ENCODE results near the gene RGR.
"Not testable (repeated sequence)": the region's sequence is repeated elsewhere in the genome, so short reads cannot be mapped to it uniquely, and the experiment has no call there.

The RGR gene

DNA sequence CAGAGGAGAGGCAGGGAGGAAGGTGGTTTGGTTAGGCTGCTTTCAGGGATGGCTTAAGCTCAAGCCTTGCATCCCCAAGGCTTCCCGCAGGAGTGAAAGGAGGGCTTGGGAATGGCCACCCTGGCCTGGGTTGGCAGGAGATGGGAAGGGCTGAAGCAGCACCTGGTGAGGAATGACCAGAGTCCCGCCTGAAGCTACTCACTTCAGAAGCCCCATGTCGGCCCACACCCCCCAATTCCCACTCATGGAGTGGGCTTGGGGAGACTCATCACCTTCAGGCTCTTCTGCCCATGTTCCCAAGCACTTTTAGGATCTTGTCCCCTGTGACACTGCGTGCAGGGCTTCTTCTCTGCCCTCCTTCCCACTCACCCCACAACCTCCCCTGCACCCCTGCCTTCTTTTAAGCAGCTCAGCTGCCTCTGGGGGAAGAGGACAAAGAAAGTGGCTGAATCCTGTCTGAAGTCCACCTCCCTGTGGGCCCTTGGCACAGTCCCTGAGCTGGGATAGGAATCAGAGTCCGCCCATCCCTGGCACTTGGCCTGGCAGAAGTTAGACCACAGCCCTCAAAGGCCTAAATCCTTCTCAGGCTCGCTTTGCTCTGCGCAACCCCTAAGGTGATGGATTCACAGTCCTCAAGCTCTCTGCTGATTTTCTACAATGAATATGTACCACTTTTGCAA, 16.5 kb downstream of the RGR start:
- DNase-seq = no peak

DNA sequence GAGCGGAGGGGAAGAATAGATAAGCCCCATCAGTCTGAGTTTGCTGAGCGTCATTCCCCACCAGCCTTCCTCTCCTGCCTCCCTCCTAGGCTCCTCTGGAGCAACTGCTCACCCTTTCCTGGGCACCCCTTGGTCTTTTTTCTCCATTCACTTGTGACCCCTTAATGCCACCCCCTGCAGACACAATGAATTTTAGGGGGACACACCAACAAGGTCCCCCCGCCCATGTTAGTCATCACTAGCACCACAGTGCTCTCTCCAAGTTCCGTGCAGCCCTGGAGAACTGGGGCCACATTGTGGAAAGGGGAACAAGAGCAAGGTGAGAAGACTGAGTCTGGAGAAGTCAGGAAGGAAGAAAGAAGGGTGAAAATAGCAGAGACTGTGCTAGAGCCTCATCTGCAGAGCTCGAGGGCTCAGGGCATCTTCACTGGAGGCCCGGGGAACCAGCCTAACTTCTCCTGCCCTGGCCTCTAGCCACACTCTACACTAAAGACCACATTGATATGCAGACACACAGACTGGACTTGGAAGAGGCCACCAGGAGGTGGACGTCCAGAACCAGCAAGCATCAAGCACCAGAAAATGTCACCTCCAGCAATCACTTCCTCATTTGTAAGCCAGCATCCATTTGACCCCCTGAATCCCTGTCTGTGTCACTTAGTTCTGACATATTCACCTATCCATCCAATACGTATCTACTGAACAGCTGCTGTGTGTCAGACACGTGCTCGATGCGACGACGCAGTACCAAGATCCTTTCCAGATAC, 17.5 kb downstream of the RGR start:
- DNase-seq = no peak

GRCh38 chr10:84263716-84264115, 18.9 kb downstream of the RGR start:
- DNase-seq = no peak

- DNase-seq = peak; percentile 13
Observed at GRCh38 chr10:84264611-84265141, 19.8 kb downstream of the RGR start.

GRCh38 chr10:84265418-84265817, 20.6 kb downstream of the RGR start:
- DNase-seq = peak; percentile 9

DNA sequence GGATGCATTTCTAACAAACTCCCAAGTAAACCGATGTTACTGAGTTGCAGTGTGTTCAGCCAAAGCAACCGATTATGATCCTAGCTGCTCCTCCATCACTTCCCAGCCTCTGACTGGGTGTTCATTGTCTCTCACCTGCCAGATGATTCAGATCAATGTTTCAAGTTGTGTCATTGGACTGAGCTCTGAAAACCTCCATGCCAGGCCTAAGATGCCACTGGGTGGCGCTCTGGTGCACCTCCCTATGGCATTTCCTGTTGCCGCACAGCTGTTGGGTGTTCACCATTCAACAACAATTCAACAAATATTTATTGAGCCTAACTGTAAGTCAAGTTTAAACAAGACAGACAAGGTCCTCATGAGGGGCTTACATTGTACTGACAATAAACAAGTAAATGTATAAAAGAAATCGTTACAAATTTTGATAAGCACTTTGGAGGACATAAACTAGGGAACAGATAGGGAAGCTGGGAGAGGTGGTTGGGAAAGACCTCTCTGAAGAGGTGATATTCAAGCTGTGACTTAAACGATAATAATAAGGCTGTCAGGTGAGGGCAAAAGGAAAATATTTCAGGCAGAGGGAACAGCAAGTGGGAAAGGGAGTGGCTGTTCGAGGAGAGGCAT, 22.8 kb downstream of the RGR start:
- no peak for DNase-seq

- no peak for DNase-seq
Observed at GRCh38 chr10:84269162-84269561, 24.3 kb downstream of the RGR start.

- DNase-seq = no peak
Observed at GRCh38 chr10:84269773-84270172, 24.9 kb downstream of the RGR start.

DNA sequence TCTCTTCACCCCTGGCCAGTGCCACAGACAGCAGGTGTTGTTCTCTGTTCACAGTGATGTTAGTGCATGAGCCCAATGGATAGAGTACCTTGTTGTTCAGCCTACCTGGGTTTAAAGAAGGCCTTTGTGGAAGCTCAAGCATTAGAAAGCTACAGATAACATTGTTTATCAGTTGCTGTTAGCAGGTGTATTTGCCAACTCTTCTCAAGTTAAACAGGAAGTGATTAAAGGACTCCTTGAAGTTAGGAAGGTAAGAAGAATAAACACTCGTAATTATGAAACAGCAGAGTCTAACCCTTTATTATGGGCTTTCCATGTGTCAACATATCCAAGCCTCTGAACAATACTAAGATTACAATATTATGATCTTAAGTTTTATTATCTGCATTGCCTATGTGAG, 25.9 kb downstream of the RGR start:
- peak; percentile 78 for DNase-seq

GRCh38 chr10:84279876-84280475, 35.1 kb downstream of the RGR start:
- not testable (repeated sequence) for DNase-seq

GRCh38 chr10:84286695-84287094, 41.8 kb downstream of the RGR start:
- no peak for DNase-seq

DNA sequence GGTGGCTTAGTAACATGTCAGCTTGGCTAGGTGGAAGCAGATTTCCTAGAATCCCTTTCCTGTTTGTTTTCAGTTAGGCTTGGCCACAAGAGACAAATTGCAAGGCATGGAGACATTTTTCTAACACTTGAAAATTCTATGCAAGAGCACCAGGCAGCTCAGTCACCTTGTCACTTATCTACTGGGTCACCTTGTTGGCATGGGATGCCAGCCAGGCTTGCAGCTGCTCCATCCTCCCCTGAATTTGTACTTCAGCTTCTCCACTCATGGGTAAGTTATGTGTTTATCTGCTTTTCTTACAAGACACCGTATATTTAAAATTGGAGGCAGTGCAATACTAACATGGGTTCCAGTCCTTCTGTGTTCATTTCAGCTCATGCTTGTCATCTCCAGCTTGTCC, 43.3 kb downstream of the RGR start:
- no peak for DNase-seq

GRCh38 chr10:84289521-84290200, 44.8 kb downstream of the RGR start:
- DNase-seq = no peak

DNA sequence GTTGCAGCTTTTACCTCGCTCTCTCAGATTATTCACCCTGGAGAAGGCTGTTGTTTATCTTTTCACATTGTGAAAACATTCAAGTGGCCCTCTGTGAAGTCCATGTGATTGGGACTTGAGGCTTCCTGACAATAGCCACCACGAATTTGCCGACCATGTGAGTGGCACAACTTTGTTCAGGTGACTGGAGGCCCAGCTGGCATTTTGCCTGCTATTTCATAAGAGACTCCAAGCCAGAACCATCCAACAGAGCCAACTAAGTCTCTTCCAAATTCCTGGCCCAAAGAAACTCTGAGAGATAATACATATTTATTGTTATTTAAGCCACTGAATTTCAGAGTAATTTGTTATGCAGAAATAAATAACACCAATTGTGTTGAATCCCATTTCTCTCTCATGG, 45.4 kb downstream of the RGR start:
- DNase-seq = no peak

DNA sequence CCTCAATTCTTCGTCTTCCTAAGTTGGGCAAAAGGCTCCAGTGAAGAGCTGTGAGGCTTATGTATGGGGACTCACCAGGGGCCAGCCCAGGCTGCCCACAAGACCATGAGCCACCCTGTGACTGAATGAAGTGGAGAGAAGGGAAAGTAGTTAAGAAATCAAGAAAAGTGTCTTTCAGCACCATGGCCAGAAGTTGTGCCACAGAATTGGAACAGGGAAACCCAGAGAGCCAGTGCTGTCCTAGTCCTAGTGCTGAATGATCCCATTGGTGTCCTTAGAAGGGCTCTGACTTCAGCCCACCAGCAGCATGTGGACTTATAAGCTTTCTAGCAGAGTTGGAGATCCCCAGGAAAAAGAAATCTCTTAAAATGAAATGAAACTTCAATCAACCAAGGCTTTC, 46.5 kb downstream of the RGR start:
- DNase-seq = no peak

DNA sequence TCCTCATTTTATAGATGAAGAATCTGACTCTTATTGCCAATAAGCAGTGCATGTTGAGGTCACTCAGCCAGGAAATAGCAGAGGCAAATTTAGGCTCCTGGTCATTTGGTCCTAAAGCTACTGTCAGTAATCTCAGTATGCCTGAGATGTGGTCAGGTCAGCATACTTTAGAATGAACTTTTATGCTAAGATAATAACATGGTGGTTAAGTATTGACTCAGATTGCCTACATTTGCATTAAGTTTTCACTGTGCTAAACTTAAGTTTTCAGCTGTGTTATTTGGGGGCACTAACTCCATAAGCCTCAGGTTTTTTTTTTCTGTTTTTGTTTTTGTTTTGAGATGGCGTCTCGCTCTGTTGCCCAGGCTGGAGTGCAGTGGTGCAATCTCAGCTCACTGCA, 47.6 kb downstream of the RGR start:
- DNase-seq = no peak

DNA sequence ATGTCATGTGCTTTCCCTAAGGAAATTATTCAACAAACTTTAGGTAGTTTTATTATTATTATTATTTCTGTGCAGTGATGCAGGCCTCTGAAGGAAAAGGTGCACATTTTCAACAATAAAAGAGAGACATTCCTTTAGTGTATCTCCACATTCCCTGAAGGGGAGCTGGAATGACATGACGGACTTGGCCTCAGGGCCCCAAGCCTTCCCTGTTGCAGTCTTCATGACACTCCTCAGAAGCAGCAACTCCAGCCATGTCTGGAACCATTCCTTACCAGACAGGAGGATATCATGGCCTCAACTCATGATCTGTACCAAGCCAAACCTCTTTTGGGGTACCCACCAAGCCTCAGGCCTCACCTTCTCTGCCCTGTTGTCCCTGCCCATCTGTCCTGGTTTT, 48.3 kb downstream of the RGR start:
- no peak for DNase-seq

GRCh38 chr10:84293574-84294016, 48.7 kb downstream of the RGR start:
- no peak for DNase-seq

DNA sequence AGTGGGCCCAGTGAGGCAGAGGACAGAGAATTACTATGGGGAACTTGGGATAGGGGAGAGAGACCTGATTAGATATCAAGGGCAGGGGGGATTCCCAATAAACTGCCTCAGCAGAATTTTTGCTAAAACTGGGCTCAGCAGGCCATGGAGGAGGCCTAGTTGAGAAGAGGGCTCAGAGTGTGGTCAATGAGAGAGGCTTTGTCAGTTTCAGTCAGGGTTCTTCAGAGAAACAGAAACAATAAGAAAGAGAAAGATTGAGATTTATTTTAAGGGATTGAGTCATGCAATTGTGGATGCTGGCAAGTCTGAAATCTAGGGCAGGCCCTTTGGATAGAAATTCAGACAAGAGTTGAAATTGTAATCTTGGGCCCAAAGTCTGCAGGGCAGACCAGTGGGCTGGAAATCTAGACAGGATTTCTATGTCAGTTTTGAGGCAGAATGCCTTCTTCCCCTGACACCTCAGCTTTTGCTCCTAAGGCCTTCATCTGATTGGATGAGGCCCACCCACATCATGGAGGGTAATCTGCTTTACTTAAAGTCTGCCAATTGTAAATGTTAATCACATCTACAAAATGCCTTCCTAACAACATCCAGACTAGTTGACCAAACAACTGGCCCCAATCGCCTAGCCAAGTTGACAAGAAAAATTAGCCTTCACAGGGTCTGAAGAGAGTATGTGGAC, 50.1 kb downstream of the RGR start:
- no peak for DNase-seq

DNA sequence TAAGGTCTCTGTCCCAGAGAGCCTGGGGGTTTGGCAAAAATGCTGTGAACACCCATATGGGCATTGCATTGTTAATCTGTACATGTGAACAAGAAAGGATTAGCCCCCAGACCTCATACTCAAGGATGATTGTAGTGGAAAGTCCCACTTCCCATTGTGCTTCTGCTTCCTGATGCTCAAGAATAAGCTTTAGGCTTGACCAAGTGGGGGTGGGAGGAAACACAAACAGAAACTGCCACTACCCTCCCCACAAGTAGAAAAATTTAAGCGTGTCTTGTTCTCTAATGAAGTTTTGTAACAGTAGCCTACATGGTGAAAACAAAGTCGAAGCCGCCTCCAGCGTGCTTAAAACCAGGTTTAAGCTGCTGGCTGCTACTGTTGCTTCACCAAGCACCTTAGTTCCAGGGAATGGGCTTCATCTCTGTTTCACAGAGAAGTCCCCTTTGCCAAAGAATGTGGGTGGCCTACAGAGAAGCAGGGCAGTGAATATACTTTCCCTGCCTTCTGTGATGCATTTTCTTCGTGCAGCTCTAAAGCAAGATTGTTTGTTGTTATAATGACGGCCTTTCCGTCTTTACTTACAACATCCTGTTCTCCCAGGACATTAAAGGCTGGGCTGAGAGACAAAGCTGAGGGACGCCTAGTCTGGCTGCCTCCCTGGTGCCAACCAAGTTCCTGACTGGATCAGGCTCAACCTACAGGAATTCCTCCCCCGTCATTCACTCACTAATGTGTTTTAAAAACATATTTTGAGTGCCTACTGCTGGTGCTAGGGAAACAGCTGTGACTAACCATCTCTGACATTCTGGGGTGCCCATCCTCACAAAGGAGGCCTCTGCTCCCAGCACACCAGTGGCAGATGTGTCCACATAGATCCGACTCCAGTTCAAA, 51.5 kb downstream of the RGR start:
- no peak for DNase-seq

DNA sequence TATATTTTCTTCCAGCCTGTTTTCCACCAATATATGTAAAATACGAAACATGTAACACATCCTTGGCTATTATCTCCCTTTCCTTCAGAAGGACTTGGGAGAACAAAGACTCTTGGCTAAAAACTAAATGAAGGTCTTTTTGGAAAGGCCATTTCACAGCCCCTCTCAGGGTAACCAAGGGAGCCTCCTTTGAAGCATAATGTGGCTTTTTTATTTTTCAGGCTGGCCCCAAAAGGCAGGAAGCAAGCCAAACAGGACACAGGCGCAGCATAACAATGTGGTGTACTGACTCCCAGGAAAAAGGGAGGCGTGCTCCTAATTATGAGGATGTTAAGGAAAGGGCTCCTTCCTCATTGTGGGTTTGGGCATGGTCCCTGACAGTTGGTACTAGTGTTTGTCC, 53.2 kb downstream of the RGR start:
- DNase-seq = no peak

All from NCI-H2029 treated with DMSO at 0.1 percent for 48 hours (cell line).